ENCODE data around the gene ELK3.
"Not testable (repeated sequence)": the region's sequence is repeated elsewhere in the genome, so short reads cannot be mapped to it uniquely, and the experiment has no call there.

- TF ChIP-seq POLR2A (IDR thresholded peaks at IDR 0.05), result not testable (repeated sequence)
- TF ChIP-seq, protein P1, sequence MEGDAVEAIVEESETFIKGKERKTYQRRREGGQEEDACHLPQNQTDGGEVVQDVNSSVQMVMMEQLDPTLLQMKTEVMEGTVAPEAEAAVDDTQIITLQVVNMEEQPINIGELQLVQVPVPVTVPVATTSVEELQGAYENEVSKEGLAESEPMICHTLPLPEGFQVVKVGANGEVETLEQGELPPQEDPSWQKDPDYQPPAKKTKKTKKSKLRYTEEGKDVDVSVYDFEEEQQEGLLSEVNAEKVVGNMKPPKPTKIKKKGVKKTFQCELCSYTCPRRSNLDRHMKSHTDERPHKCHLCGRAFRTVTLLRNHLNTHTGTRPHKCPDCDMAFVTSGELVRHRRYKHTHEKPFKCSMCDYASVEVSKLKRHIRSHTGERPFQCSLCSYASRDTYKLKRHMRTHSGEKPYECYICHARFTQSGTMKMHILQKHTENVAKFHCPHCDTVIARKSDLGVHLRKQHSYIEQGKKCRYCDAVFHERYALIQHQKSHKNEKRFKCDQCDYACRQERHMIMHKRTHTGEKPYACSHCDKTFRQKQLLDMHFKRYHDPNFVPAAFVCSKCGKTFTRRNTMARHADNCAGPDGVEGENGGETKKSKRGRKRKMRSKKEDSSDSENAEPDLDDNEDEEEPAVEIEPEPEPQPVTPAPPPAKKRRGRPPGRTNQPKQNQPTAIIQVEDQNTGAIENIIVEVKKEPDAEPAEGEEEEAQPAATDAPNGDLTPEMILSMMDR (IDR thresholded peaks at IDR 0.05), result not testable (repeated sequence)
These were observed 121.7 kb downstream of the ELK3 start for GRCh38 chr12:96315741-96316481.

All from stomach (tissue), 4 donors.